T-helper 1 cell treated with Interleukin-12 subunit alpha and Interleukin-12 subunit beta and Interleukin-4 antibody, amounts not matched to agents 30 μg/mL and 1 μg/mL, for 36 hours (primary cell): Measurements from ENCODE around the gene SPOCK1.

Source experiments
- H3K27ac Mint-ChIP-seq: one replicate; pipeline ENCODE4 v1.8.0; 2021; ENCODE audit warnings: mild to moderate bottlenecking, mixed read lengths
- H3K27me3 Mint-ChIP-seq: one replicate; pipeline ENCODE4 v1.8.0; 2021; ENCODE audit warnings: low read depth, mixed read lengths
- H3K36me3 Mint-ChIP-seq: one replicate; pipeline ENCODE4 v1.8.0; 2021; ENCODE audit warnings: low read depth, mixed read lengths
- H3K4me1 Mint-ChIP-seq: one replicate; pipeline ENCODE4 v1.8.0; 2021; ENCODE audit warnings: low read depth, mixed read lengths
- H3K4me3 Mint-ChIP-seq: one replicate; pipeline ENCODE4 v1.8.0; 2021; ENCODE audit warnings: mild to moderate bottlenecking, moderate library complexity, mixed read lengths
- H3K9me3 Mint-ChIP-seq: one replicate; pipeline ENCODE4 v1.8.0; 2021; ENCODE audit warnings: mixed read lengths

The SPOCK1 gene

DNA sequence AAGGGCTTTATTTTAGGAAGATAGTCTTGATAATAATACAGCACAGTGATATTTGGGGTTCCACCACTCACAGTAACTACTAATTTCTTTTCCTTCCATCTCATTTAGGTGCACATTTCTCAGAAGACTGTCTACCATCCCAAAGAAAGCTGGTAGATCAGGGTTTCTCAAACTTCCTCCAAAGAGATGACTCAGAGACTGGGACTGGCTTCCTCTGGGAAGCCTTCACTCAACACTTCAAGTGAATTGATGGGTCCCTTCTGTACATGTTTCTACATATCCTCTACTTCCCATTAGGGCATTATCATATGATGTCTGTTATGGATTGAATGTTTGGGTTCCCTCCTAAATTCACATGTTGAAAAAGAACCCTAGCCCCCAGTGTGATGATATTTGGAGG lies 138.5 kb downstream of the SPOCK1 start:
- Mint-ChIP-seq H3K4me1 (no peaks in the 10 kb centered on the region), H3K27ac (no peak overlapping the region), H3K27me3 (peaks cover 3% of the 10 kb centered on the region)

GRCh38 chr5:137359941-137360340 lies 139.2 kb downstream of the SPOCK1 start:
- H3K4me3 Mint-ChIP-seq: no peak overlapping the region
- H3K4me1 Mint-ChIP-seq: no peaks in the 10 kb centered on the region
- peaks cover 3% of the 10 kb centered on the region for H3K27me3 Mint-ChIP-seq
- H3K9me3 Mint-ChIP-seq: no peaks in the 10 kb centered on the region
- no peaks in the 10 kb centered on the region for H3K36me3 Mint-ChIP-seq
- no peak overlapping the region for H3K27ac Mint-ChIP-seq

More for the DNA sequence above, 138.5 kb downstream of the SPOCK1 start:
- Mint-ChIP-seq H3K4me3 (no peak overlapping the region), H3K36me3 (no peaks in the 10 kb centered on the region), H3K9me3 (no peaks in the 10 kb centered on the region)

DNA sequence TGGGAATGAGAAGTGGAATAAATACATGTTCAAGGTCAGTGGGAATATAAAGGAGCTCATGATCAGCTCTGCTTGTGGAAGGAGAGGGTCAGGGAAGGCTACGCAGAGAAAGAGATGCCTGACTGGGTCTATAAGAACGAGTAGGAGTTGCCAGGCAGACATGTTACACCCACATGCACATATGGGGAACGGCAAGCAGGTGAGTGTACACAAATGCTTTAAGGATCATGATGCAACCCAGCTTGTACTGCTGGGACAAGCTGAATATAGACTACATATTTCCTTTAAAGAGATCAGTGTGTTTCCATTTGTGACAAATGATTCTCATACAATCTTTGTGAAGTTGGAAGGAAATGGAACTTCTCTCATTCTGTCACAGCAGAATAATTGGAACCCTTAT lies 141.7 kb downstream of the SPOCK1 start:
- H3K36me3 Mint-ChIP-seq: no peaks in the 10 kb centered on the region
- no peak overlapping the region for H3K4me3 Mint-ChIP-seq
- H3K27me3 Mint-ChIP-seq: peaks cover under 1% of the 10 kb centered on the region
- H3K4me1 Mint-ChIP-seq: no peaks in the 10 kb centered on the region
- H3K9me3 Mint-ChIP-seq: no peaks in the 10 kb centered on the region
- no peak overlapping the region for H3K27ac Mint-ChIP-seq

DNA sequence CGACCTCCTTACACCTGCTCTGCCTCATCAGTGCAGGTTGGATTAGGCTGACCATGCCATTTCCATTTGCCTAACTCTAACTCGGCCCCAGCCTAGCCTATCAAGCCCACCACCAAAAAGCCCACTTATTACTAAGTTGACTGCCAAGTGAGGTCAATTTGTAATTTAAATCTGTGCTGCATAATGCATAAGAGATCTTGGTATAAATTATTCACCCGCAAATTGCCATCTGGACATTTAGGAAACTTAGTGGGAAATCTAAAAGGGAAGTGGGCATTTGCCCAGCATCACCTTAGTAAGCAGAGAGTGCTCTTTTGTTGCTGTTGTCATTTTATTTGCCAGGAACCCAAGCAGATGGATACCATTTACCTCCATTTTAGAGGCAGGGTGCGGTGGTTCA lies 143.0 kb downstream of the SPOCK1 start:
- H3K4me3 Mint-ChIP-seq: no peak overlapping the region
- no peaks in the 10 kb centered on the region for H3K27me3 Mint-ChIP-seq
- no peaks in the 10 kb centered on the region for H3K36me3 Mint-ChIP-seq
- H3K4me1 Mint-ChIP-seq: no peaks in the 10 kb centered on the region
- H3K27ac Mint-ChIP-seq: no peak overlapping the region
- H3K9me3 Mint-ChIP-seq: no peaks in the 10 kb centered on the region

DNA sequence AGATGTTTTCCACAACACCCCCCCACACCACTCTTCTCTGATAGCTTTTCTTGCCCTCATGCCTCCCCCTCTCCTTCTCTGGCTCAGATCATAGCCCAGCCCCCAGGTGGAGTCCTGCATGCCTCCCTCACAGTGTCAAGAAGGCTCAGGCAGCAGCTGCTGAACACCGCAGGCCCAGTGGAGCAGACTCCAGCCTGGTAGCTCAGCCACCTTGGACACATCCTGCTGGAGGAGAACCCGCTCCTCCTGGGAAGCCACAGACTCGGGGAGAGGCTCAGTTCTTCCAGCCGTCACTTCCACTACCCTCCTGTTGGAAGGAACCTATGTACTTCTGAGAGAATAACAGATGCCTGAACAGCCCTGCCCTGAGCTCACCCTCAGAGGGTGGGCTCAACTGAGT lies 143.4 kb downstream of the SPOCK1 start:
- Mint-ChIP-seq H3K27ac (no peak overlapping the region), H3K27me3 (no peaks in the 10 kb centered on the region), H3K9me3 (no peaks in the 10 kb centered on the region), H3K36me3 (no peaks in the 10 kb centered on the region), H3K4me1 (no peaks in the 10 kb centered on the region), H3K4me3 (no peak overlapping the region)

- no peaks in the 10 kb centered on the region for H3K36me3 Mint-ChIP-seq
- no peaks in the 10 kb centered on the region for H3K9me3 Mint-ChIP-seq
- no peak overlapping the region for H3K27ac Mint-ChIP-seq
- no peaks in the 10 kb centered on the region for H3K27me3 Mint-ChIP-seq
- H3K4me3 Mint-ChIP-seq: no peak overlapping the region
- H3K4me1 Mint-ChIP-seq: no peaks in the 10 kb centered on the region
Observed at GRCh38 chr5:137352095-137352494, 147.0 kb downstream of the SPOCK1 start.

- no peaks in the 10 kb centered on the region for H3K27me3 Mint-ChIP-seq
Observed at GRCh38 chr5:137350791-137351190, 148.3 kb downstream of the SPOCK1 start.

GRCh38 chr5:137348759-137349158 lies 150.4 kb downstream of the SPOCK1 start:
- Mint-ChIP-seq H3K4me1 (no peaks in the 10 kb centered on the region), H3K27ac (no peak overlapping the region), H3K27me3 (no peaks in the 10 kb centered on the region), H3K9me3 (no peaks in the 10 kb centered on the region), H3K4me3 (no peak overlapping the region), H3K36me3 (no peaks in the 10 kb centered on the region)

More at GRCh38 chr5:137350791-137351190, 148.3 kb downstream of the SPOCK1 start:
- Mint-ChIP-seq H3K36me3 (no peaks in the 10 kb centered on the region), H3K4me3 (no peak overlapping the region), H3K27ac (no peak overlapping the region), H3K9me3 (no peaks in the 10 kb centered on the region), H3K4me1 (no peaks in the 10 kb centered on the region)

DNA sequence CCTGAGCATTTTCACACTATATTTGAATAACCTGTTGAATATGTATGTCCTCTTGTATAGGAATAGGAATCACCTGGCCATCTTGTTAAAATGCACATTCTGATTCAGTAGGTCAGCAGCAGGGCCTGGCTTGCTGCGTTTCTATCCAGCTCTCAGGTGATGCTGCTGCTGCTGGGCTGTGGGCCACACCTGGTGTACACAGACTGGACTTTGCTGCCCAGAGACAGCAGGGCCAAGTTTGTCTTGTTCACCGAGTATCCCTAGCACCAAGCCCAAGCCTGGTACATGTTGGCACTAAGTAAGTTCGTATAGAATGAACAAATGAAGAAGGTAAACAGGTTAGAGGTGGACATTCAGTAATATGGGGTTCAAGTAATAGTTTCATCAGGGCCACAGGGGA lies 151.3 kb downstream of the SPOCK1 start:
- Mint-ChIP-seq H3K9me3 (no peaks in the 10 kb centered on the region), H3K27ac (no peak overlapping the region), H3K36me3 (no peaks in the 10 kb centered on the region), H3K27me3 (no peaks in the 10 kb centered on the region), H3K4me1 (no peaks in the 10 kb centered on the region), H3K4me3 (no peak overlapping the region)

- Mint-ChIP-seq H3K27ac (no peak overlapping the region), H3K27me3 (no peaks in the 10 kb centered on the region), H3K4me3 (no peak overlapping the region), H3K9me3 (no peaks in the 10 kb centered on the region), H3K36me3 (no peaks in the 10 kb centered on the region), H3K4me1 (no peaks in the 10 kb centered on the region)
Observed at GRCh38 chr5:137346281-137346680, 152.8 kb downstream of the SPOCK1 start.

GRCh38 chr5:137345396-137345795 lies 153.7 kb downstream of the SPOCK1 start:
- H3K36me3 Mint-ChIP-seq: no peaks in the 10 kb centered on the region

DNA sequence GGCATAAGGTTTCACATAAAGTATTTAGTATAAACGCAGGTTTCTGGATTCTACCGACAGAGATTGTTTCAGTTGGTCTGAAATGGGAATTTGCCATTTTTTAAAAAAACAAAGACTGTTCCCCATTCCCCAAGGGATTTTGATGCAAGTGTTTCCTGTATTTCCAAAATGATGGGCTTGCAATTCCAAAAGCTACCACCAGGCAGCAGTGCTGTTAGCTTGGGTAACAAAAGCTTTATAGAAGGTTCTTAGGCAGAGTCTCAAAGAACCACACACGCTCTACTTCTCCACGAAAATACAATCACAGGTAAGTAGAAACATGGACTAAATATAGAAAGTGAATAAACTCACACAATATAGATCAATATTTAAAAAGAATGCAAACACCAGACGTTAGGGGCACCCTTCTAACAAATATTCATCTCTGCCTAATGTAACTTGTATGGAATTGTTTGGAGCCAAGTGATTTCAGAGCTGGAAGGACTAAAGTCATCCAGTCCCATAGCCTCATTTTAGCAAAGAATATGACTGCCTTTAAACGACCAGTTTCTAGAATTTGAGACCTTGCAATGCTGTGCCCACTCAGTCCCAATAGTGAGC lies 154.3 kb downstream of the SPOCK1 start:
- H3K27ac Mint-ChIP-seq: no peak overlapping the region
- no peaks in the 10 kb centered on the region for H3K36me3 Mint-ChIP-seq
- H3K9me3 Mint-ChIP-seq: no peaks in the 10 kb centered on the region
- H3K27me3 Mint-ChIP-seq: no peaks in the 10 kb centered on the region
- no peaks in the 10 kb centered on the region for H3K4me1 Mint-ChIP-seq
- H3K4me3 Mint-ChIP-seq: no peak overlapping the region

More at GRCh38 chr5:137345396-137345795, 153.7 kb downstream of the SPOCK1 start:
- Mint-ChIP-seq H3K4me3 (no peak overlapping the region), H3K27me3 (no peaks in the 10 kb centered on the region), H3K4me1 (no peaks in the 10 kb centered on the region), H3K9me3 (no peaks in the 10 kb centered on the region), H3K27ac (no peak overlapping the region)

GRCh38 chr5:137344021-137344420 lies 155.1 kb downstream of the SPOCK1 start:
- Mint-ChIP-seq H3K9me3 (no peaks in the 10 kb centered on the region), H3K27me3 (no peaks in the 10 kb centered on the region), H3K36me3 (no peaks in the 10 kb centered on the region), H3K4me3 (no peak overlapping the region), H3K27ac (no peak overlapping the region), H3K4me1 (no peaks in the 10 kb centered on the region)

DNA sequence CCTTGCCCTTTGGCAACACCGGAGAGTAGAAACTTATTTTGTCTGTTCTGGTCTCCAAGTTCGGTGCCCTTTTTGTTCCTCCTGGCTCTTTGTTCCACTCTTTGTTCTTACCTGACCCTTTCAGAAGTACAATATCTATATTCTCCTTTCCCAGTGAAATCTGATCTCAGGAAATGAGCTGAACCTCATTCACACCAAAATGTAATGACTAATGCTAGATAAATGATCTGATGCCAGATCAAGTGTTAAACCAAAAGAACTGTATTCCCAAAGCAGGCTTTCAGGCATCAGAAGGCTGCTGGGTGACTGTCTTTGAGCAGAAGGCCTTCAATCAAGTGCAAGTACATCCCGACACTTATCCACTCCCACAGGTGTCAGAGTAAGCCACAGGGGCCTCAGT lies 156.4 kb downstream of the SPOCK1 start:
- H3K9me3 Mint-ChIP-seq: no peaks in the 10 kb centered on the region
- no peaks in the 10 kb centered on the region for H3K36me3 Mint-ChIP-seq
- H3K4me1 Mint-ChIP-seq: no peaks in the 10 kb centered on the region
- no peaks in the 10 kb centered on the region for H3K27me3 Mint-ChIP-seq
- no peak overlapping the region for H3K4me3 Mint-ChIP-seq
- H3K27ac Mint-ChIP-seq: no peak overlapping the region

GRCh38 chr5:137341831-137342230 lies 157.3 kb downstream of the SPOCK1 start:
- no peaks in the 10 kb centered on the region for H3K27me3 Mint-ChIP-seq
- no peak overlapping the region for H3K27ac Mint-ChIP-seq
- H3K4me3 Mint-ChIP-seq: no peak overlapping the region
- H3K4me1 Mint-ChIP-seq: no peaks in the 10 kb centered on the region
- no peaks in the 10 kb centered on the region for H3K9me3 Mint-ChIP-seq
- no peaks in the 10 kb centered on the region for H3K36me3 Mint-ChIP-seq

DNA sequence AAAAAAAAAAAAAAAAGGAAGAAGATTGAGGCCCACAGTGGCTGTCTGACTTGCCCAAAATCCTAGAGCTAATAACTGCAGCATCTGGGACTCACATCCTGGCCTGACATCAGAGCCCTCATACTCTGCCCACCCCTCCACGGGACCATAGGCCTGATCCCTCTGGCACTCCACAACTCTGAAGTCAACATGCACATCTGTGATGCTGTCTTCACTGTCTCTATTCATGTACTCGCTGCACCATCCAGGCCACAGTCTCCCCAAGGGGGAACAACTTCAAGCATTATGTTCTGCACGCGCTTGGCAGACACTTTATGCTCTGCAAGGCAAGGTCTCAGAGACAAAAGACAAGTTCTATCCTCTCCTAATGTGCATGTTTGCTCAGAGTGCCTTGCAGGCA lies 158.2 kb downstream of the SPOCK1 start:
- Mint-ChIP-seq H3K4me3 (no peak overlapping the region), H3K27ac (no peak overlapping the region), H3K4me1 (no peaks in the 10 kb centered on the region), H3K9me3 (no peaks in the 10 kb centered on the region), H3K27me3 (no peaks in the 10 kb centered on the region), H3K36me3 (no peaks in the 10 kb centered on the region)
